RWPE2 (cell line): ENCODE results near the gene ZNF592.
A peak's percentile ranks its signal among the peaks of the same experiment; 100 is the strongest.

Experiments
- ATAC-seq: fragments of 200-7000 bp; cut with Tn5 transposase; 3 replicates; pipeline ENCODE4 v1.9.1; 2021; ENCODE audit warnings: low read depth
- DNase-seq: peaks from one replicate; pipeline ENCODE4 v3.0.0-alpha.2; 2020; ENCODE audit warnings: low spot score
- H3K27ac ChIP-seq: fragments of 450-650 bp; 2 replicates; pipeline ENCODE4 v1.5.1; 2017; ENCODE audit warnings: mild to moderate bottlenecking; ENCODE audit not compliant: poor library complexity, severe bottlenecking
- H3K27me3 ChIP-seq: fragments of 250-450 bp; sonication (Bioruptor Pico); 2 replicates; pipeline ENCODE4 v1.5.1; 2021; ENCODE audit warnings: mild to moderate bottlenecking, moderate library complexity; ENCODE audit not compliant: insufficient read depth, poor library complexity, severe bottlenecking
- H3K36me3 ChIP-seq: fragments of 250-450 bp; sonication (Bioruptor Pico); 2 replicates; pipeline ENCODE4 v1.5.1; 2020; ENCODE audit warnings: low read depth, mild to moderate bottlenecking, moderate library complexity
- H3K4me1 ChIP-seq: fragments of 250-450 bp; sonication (Bioruptor Pico); 2 replicates; pipeline ENCODE4 v1.5.1; 2021; ENCODE audit warnings: mild to moderate bottlenecking, moderate library complexity; ENCODE audit not compliant: insufficient read depth, poor library complexity, severe bottlenecking
- H3K4me3 ChIP-seq: fragments of 250-450 bp; sonication (Bioruptor Pico); 2 replicates; pipeline ENCODE4 v1.5.1; 2021; ENCODE audit warnings: mild to moderate bottlenecking, moderate library complexity; ENCODE audit not compliant: severe bottlenecking
- H3K9me3 ChIP-seq: fragments of 250-450 bp; sonication (Bioruptor Pico); 2 replicates; pipeline ENCODE4 v1.5.1; 2021; ENCODE audit warnings: mild to moderate bottlenecking, moderate library complexity; ENCODE audit not compliant: severe bottlenecking
- TF ChIP-seq, protein P1 (sequence below): fragments of 450-650 bp; IDR thresholded peaks from one replicate; pipeline ENCODE4 v1.5.1; 2017; ENCODE audit warnings: mild to moderate bottlenecking, moderate library complexity; ENCODE audit not compliant: poor library complexity, severe bottlenecking

The ZNF592 gene

DNA sequence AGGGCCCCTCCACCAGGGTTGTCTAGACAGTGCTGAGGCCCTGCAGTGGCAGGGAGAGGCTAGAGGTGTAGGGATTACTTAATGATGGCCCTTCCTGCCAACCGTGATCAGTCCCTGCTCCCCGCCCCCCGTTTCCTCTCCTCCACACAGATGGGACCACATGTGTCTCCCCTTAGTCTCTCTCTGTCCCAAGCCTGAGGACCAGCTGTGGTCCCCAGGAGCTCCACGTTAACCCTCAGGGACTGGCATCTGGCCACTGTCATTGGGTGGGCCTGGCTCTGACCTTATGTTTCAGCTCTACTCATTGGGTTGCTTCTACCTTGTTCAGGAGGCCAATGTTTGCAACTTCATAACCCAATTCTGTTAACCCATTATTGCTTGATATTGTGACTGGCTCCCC, 62.8 kb downstream of the ZNF592 start:
- TF ChIP-seq, protein P1, sequence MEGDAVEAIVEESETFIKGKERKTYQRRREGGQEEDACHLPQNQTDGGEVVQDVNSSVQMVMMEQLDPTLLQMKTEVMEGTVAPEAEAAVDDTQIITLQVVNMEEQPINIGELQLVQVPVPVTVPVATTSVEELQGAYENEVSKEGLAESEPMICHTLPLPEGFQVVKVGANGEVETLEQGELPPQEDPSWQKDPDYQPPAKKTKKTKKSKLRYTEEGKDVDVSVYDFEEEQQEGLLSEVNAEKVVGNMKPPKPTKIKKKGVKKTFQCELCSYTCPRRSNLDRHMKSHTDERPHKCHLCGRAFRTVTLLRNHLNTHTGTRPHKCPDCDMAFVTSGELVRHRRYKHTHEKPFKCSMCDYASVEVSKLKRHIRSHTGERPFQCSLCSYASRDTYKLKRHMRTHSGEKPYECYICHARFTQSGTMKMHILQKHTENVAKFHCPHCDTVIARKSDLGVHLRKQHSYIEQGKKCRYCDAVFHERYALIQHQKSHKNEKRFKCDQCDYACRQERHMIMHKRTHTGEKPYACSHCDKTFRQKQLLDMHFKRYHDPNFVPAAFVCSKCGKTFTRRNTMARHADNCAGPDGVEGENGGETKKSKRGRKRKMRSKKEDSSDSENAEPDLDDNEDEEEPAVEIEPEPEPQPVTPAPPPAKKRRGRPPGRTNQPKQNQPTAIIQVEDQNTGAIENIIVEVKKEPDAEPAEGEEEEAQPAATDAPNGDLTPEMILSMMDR = no peak
- DNase-seq (no peak), ATAC-seq (peak; percentile 16; the same call in 1 of the 3 replicates)
- Histone ChIP-seq H3K9me3 (no peaks in the 10 kb centered on the region), H3K27me3 (no peaks in the 10 kb centered on the region), H3K4me3 (no peak overlapping the region), H3K27ac (no peak overlapping the region), H3K4me1 (no peaks in the 10 kb centered on the region), H3K36me3 (no peaks in the 10 kb centered on the region)

GRCh38 chr15:84811828-84812227, 63.4 kb downstream of the ZNF592 start:
- Histone ChIP-seq H3K4me1 (no peaks in the 10 kb centered on the region), H3K9me3 (no peaks in the 10 kb centered on the region), H3K36me3 (no peaks in the 10 kb centered on the region), H3K4me3 (no peak overlapping the region), H3K27ac (no peak overlapping the region), H3K27me3 (no peaks in the 10 kb centered on the region)
- ATAC-seq = no peak
- TF ChIP-seq, protein P1 = no peak
- no peak for DNase-seq

GRCh38 chr15:84812842-84813241, 64.5 kb downstream of the ZNF592 start:
- Histone ChIP-seq H3K4me1 (no peaks in the 10 kb centered on the region), H3K27ac (no peak overlapping the region), H3K4me3 (no peak overlapping the region), H3K9me3 (no peaks in the 10 kb centered on the region), H3K36me3 (no peaks in the 10 kb centered on the region), H3K27me3 (no peaks in the 10 kb centered on the region)
- DNase-seq (no peak), ATAC-seq (no peak)
- TF ChIP-seq, protein P1 = no peak

GRCh38 chr15:84813435-84813834, 65.0 kb downstream of the ZNF592 start:
- no peak for ATAC-seq
- DNase-seq = no peak

GRCh38 chr15:84813931-84814330, 65.5 kb downstream of the ZNF592 start:
- H3K27me3 ChIP-seq = no peaks in the 10 kb centered on the region
- no peaks in the 10 kb centered on the region for H3K4me1 ChIP-seq
- no peak for ATAC-seq
- H3K27ac ChIP-seq = no peak overlapping the region
- DNase-seq = no peak
- TF ChIP-seq, protein P1 = no peak
- H3K9me3 ChIP-seq = no peaks in the 10 kb centered on the region
- H3K36me3 ChIP-seq = no peaks in the 10 kb centered on the region
- no peak overlapping the region for H3K4me3 ChIP-seq

More at GRCh38 chr15:84813435-84813834, 65.0 kb downstream of the ZNF592 start:
- Histone ChIP-seq H3K4me3 (no peak overlapping the region), H3K4me1 (no peaks in the 10 kb centered on the region), H3K36me3 (no peaks in the 10 kb centered on the region), H3K27me3 (no peaks in the 10 kb centered on the region), H3K27ac (no peak overlapping the region), H3K9me3 (no peaks in the 10 kb centered on the region)
- TF ChIP-seq, protein P1 = no peak
